Right kidney (tissue), 1 donor: ENCODE results near the gene CCDC183.
"Not testable (repeated sequence)": the region's sequence is repeated elsewhere in the genome, so short reads cannot be mapped to it uniquely, and the experiment has no call there.

ENCODE experiments used
- DNase-seq: peaks from one replicate; pipeline ENCODE4 v3.0.0-alpha.2; 2016

Gene CCDC183

DNA sequence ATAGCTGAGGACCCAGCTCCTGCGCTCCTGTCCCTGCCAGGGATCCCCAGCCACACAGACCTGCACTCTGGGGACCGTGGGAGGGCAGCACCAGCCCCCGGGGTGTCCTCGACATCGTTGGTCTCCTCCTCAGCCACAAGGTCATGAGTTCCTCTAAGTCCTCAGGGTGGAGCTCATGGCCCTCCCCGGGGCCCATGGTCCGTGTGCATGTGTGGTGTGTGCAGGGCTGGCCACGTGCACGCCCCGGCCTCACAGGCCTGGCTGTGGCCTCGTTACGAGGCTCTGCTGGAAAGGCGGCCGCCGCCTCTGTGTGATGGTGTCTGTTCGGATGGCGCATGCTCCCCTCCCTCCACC is 30.0 kb downstream of the CCDC183 start:
- DNase-seq, result no peak

DNA sequence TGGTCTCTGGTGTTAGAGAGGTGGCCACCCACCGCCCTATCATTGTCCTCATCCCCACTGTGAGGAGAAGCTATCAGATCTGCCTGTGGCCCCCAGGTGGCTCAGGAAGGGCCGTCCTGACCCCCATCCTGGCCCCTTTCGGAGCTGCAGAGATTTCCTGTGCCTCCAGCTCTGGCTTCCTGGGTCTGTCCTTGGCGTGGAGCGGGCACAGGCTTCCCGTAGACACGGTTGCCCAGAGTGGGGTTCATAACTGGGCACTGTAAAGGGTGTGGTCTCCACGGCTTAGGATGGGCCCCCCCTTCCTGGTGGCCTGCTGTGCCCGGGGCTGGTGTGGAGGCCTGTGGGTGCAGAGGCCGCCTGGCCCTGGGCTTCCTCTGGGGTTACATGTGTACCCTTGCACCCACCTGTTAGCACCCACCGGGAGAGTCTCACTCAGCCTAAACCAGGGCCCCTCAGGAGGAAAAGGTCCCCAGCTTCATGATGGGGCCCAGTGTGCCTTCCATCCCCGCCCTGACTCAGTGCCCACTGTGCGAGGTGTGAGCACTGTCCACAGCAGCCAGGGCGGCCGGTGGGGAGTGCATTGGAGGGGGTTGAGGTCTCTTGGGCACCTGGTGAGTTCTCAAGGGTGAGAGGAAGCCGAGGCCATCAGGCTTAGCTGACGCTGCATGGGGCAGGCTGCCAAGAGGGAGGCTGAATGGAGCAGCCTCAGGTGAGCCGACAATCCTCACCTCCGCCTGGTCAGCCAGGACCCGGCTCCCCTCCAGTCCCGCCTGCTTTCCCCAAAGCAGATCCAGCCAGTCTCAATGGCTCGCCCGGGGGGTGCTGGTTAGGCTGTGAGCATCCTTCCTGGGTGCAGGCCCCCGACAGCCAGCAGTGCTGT is 30.8 kb downstream of the CCDC183 start:
- no peak for DNase-seq

DNA sequence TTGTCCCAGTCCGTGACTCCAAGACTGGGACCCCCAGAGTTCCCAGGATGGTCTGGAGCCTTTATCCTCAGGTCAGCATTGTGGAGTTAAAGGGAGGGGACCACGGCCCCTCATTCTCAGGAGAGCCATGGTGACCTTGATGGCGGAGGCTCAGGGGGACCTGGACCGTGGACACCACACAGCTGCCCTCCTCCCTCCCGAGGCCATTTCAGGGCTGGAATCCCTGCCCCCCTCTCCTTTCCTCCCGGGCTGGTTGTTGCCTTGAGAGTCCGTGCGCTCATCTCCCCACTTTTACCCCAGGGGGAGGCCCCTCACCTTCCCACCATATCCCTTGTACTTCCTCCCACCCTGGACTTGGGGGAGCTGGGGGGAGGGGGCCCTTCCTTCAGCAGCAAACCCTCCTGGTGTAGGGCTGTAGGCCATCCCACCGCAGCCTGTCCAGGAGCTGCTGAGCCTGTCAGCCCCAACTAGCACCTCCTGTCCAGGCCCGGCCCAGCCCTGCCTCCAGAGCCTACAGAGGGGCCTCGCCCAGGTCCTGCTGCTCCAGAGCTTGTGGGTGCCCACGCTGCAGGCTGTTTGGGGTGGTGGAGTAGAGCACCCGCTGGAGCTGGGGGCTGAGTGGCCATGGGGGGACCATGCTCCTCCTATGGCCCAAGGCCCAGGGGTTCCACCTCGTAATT is 31.8 kb downstream of the CCDC183 start:
- no peak for DNase-seq

DNA sequence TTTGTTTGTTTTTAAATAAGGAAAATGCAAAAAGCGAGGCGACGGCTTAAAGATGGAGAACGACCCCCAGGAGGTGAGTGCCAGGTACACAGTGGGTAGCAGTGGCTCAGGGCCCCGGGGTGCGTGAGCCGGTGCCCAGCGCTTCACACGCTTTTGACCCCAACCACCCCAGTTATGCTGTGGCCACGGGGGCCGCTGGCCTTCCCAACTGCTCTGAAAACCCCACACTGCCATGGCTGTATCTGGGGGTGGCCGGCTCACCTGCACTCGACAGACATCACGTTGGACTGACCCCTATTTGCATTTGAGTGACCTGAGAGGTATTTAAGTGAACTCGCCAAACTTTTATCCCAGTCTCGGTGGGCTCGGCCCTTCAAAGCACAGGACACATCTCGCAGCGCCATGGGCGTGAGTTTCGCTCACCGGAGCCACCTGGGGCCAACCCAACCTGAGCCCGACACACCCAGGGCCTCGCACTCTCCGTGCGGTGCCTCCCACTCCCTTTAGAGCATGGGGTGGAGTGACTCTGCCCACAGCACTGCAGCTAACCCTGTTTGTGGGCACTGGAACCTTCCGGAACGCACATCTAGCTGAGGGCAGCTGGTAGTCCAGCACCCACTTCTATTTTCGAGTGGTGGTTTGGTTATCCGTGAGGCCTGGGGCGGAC is 32.5 kb downstream of the CCDC183 start:
- no peak for DNase-seq

DNA sequence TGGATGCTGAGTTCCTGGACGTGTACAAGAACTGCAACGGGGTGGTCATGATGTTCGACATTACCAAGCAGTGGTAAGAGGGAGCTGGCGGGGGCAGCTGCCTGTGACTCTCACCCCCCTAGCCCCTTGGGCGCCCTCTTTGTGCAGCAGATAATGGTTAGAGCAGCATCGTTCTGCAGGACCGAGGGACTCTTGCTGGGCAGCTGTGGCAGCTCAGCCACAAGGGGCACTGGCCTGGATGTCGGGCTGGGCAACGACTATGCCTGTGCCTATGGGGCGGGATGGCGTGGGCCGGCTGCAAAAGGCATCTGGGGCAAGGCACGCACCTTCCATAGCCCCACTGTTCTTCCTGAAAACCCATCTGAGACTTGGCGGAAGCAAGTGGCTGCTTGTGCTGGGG is 33.3 kb downstream of the CCDC183 start:
- no peak for DNase-seq

DNA sequence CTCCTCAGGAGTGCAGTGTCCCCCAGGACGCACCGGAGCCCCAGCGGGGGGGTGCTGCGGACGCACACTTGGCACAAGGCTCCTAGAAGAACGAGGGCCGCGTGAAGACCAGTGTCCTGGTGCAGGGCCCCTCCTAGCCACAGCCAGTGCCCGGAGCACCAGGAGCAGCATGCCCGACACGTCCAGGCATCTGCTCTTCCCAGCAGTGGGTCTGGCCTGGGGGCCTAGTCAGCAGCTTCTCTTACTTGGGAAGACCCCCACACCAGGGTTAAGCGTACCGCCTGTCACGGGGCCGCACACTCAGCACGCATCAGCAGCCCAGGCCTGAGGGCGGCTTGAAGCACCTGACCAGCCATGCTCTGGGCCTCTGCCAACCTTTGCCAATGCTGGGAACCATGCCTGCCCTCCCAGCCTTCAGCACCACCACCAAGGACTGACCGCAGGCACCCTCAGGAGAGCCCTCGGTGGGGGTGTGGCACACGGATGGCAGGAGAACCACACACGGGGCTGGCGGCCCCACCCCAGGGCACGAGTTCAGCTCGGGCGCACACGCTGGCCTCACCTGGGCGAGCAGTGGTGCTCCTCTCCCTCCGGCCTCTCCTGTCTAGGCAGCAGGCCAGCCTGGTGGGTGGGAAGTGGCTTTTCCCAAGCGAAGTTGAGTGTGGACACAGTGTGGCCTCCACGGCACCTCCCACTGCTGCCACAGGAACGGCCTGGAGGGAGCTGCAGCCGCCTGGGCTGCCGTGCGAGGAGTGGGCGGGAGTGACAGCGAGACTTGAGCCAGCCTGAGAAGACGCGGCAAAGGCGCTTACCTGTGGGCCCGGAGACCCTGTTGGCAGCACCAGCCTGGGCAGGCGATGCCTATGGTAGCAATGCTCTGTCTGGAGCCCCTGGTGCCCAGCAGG is 34.1 kb downstream of the CCDC183 start:
- DNase-seq, result no peak

DNA sequence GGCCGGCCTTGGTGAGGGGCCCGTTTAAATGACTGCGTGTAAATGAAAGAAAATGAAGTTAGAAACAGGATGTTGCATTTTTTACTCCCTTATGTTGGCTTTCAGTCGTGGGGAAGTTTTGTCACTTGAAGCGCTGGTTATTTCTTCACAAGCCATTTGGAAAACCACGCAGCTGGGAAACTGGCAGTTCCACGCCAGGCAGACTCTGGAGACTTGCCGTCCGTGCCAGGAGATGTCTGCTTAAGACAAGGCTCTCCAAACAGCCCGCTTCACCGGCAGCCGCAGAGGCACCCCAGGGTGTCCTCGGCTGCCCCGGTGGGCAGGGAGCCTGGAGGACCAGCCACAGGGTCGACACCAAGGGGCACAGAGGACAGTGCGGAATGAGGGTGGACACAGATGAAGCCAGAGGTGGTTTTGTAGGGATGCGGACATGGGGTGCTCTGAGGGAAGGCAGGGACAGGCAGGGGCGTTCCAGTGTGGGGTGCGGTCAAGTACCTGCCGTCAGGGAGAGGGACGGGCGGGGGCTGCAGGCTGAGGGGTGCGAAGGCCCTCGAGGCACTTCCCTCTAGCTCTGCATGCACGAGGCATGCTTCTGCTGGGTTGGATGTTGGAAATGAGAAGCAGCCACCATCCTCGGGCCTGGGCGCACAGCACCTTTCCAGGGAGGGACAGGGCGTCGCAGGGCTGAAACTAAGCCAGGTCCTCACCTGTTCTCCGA is 35.0 kb downstream of the CCDC183 start:
- no peak for DNase-seq

DNA sequence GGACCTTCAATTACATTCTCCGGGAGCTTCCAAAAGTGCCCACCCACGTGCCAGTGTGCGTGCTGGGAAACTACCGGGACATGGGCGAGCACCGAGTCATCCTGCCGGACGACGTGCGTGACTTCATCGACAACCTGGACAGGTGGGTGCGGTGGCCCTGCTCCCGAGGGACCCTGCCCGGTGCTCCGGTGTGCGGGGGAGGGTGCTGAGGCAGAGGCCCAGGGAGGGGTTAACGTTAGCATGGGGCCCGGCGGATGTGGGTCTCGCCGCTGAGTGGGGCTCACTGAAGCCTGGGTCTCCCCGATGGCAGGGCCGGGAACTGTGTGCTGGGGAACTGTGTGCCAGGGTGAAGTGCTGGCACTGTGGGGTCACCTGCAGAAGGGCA is 35.6 kb downstream of the CCDC183 start:
- DNase-seq, result no peak

DNA sequence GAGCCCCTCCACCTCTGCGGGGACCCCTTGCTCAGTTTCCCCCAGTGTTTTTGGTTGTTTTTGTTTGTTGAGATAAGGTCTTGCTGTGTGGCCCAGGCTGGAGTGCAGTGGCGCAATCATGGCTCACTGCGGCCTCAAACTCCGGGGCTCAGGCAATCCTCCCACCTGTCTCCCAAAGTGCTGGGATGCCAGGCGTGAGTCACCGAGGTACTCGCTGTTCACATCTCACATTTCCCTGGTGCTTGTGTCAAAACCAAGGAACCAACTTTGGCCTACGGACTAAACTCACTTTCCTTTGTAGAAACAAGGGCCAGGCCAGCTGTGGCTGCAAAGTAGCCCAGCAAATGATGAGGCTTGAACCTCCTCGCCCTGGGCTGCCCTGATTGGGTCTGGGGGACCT is 36.4 kb downstream of the CCDC183 start:
- DNase-seq, result no peak

DNA sequence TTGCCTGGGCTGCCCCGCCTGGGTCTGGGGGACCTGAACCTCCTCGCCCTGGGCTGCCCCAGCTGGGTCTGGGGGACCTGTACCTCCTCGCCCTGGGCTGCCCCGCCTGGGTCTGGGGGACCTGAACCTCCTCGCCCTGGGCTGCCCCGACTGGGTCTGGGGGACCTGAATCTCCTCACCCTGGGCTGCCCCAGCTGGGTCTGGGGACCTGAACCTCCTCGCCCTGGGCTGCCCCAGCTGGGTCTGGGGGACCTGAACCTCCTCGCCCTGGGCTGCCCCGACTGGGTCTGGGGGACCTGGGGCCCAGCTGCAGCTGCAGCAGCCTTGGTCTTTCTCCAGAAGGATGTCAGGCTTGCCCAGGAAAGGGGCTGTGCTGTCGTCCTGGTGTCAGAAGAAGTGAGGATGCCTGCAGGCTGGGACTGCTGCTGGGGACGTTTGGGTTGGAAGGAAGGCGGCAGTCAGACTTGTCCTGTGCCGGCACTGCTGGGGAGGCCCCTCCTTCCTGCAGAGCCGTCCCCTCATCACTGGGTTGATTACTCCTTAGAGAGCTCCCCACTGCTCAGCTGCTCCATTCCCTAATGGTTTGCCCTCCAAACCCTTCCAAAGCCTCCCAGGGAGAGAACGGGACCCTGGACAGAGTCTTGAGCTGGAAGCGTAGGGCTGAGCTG is 37.4 kb downstream of the CCDC183 start:
- not testable (repeated sequence) for DNase-seq

DNA sequence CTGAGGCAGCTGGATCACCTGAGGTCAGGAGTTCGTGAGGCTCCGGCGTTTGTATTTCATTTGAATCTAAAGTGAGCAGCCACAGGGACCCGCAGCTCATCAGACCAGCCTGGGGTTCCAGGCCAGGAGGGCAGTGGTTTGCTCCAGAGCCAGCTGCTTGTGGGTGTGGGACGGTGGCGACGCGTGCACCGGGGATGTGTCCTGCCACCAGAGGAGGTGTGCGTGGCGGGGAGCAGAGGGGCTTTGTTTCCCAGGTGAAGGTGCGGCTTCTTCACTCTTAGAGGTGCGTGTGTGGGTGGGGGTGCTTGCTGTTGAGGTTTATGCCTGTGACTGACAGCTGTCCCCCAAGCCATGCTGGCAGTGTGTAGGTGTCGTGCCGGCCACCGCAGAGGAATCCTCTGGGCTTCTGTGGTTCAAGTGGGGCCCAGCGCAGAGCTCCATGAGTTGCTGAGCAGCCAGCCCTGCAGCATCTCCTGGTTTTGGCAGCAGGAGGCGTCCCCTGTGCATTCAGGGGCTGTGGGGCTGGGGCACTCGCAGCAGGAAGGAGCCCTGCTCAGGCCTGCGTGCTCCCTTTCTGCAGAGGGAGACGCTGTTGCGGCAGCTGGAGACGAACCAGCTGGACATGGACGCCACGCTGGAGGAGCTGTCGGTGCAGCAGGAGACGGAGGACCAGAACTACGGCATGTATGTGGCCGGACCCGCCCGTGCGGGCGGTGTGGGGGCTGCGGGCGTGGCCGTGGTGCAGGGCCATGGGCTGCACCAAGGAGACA is 39.2 kb downstream of the CCDC183 start:
- no peak for DNase-seq

DNA sequence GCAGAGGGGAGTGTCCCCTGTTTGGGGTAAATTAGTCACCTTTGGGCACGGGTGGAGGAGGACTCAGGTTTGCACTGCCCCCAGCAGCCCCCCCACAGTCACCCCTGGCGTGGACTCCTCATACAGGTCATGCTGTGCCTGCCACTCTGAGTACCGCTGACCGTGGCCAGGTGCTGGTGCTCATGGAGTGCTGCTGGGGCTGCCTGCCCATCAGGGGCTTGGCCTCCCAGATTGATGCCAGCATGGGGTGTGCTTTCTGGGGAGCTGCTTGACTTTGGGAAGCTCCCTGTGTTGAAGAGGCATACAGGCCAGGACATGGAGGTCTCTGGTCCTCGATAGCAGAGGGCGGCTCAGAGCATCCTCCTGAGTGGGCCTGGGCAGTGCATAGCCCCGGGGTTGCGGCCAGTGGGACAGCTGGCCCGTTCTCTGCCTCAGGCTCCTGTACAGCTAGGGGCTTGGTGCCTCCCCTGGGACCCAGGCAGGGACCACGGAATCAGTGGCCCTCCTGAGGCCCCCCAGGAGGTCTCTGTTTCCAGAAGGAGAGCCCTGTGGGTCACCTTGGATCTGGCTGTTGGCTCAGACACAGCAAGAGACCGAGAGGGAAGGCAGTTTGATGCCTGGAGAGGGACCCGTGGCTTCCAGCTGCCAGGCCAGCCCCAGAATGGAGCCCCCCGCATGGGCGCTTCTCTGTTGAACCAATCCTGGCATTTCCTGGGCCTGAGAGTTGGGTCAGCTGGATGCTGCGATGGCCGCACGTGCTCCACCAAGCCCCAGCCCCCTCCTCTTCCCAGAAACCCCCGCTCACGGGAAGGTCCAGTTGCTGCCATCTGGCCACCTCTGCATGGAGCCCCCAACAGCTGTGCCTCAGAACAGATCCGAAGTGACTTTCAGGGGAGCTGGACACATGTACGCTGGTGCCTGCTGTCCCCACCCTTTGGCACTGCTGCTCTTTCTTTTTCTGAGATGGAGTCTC is 40.1 kb downstream of the CCDC183 start:
- no peak for DNase-seq

DNA sequence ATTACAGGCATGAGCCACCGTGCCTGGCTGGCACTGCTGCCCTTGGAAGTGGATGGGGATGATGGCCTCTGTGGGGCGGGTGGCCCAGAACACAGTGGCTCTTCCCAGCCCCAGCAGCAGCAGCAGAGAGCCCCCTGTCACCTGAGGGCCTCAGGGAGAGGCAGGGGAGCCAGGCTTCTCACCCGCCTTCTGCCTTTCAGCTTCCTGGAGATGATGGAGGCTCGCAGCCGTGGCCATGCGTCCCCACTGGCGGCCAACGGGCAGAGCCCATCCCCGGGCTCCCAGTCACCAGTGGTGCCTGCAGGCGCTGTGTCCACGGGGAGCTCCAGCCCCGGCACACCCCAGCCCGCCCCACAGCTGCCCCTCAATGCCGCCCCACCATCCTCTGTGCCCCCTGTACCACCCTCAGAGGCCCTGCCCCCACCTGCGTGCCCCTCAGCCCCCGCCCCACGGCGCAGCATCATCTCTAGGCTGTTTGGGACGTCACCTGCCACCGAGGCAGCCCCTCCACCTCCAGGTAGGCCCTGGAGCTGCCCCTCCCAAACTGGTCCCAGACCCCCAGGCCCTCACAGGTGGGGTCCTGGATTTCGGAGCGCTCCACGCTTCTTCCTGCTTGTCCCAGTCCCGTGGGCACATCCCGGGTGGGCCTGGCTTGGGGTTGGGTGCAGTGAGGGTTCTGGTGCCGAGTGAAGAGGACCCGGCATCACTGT is 41.2 kb downstream of the CCDC183 start:
- DNase-seq, result no peak

DNA sequence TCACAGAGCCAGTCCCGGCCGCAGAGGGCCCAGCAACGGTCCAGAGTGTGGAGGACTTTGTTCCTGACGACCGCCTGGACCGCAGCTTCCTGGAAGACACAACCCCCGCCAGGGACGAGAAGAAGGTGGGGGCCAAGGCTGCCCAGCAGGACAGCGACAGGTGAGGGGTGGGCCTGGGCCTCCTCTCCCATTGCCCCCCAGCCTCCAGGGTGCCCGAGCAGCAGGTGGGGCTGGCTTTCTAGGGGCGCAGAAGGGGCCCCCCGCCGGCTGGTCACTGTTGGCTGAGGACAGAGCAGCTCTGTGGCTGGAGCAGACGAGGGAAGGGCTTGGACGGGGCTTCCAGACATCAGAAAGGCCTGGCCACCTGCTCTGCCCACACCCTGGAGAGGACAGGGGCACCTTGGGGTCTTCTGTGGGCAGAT is 41.7 kb downstream of the CCDC183 start:
- DNase-seq, result not testable (repeated sequence)

DNA sequence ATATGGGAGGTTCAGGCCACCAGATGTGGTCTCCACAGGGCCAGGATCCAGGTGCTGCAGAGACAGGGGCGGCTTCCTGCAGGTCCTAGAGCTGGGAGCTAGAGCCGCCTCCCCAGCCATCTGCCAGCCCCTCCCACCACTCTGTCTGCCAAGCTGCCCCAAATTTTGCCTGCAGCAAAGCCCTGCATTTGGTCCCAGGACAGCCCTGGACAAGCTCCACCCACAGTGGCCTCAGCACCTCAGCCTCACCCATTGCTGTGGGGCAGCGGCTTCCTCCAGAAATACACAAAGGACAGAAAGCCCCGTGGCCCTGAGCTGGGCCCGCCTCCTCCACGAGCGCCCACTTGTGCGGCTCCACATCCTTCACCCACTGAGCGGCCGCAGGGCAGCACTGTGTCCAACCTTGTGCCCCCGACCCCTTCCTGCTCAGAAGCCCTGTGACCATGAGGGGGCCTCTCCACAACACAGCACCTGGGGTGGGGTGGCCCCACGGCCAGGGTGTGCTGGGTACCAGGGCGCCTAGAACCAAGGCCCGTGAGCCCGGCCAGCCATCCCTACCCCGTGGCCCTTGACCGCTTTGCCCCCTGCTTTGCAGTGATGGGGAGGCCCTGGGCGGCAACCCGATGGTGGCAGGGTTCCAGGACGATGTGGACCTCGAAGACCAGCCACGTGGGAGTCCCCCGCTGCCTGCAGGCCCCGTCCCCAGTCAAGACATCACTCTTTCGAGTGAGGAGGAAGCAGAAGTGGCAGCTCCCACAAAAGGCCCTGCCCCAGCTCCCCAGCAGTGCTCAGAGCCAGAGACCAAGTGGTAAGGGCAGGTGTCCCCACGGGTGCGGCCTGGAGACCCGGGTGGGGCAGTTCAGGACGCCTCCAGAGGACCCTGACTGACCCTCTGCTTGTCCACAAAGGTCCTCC is 42.4 kb downstream of the CCDC183 start:
- DNase-seq, result no peak

DNA sequence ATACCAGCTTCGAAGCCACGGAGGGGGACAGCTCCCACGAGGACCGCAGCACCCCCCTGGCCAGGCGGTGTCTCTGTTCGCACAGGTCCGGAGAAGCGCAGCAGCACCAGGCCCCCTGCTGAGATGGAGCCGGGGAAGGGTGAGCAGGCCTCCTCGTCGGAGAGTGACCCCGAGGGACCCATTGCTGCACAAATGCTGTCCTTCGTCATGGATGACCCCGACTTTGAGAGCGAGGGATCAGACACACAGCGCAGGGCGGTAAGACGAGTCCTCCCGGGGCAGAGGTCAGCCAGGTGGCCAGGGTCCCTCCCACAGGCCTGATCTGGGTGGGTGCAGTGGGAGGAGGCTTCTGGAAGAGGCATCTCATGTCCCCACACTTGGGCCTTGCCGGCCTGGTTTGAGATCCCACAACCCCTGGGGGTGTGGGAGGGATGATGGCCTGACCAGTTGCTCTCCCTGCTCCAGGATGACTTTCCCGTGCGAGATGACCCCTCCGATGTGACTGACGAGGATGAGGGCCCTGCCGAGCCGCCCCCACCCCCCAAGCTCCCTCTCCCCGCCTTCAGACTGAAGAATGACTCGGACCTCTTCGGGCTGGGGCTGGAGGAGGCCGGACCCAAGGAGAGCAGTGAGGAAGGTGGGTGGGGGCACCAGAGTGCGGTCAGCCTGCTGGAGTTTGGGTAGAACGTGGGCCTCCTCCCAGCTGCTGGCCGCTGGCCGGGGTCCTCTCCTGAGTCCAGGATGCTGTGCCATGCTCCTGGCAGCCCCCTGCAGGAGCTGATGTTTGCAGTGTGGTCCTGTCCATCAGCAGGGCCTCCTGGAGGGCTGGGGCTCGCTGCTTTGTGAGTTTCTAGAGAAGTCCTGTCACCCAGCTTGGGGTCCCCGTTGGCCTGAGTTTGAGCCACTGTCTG is 43.3 kb downstream of the CCDC183 start:
- no peak for DNase-seq
